ENCODE data around the gene ZWILCH. TPM values are rescaled to one million over a fixed set of nuclear protein-coding genes. Genes with fewer than 3 reads are reported as not detected.

The ZWILCH gene
- polyA plus RNA-seq, 1 of the 3 experiments (the other 2 are of a cell fraction): 8.2 TPM

GRCh38 chr15:66567897-66568296, 62.8 kb downstream of the ZWILCH start (continued):
- TF ChIP-seq NRF1 (IDR thresholded peaks at IDR 0.05; ENCODE audit: low read depth, low read length): no peak
- TF ChIP-seq RXRA (IDR thresholded peaks at IDR 0.05; ENCODE audit: borderline replicate concordance, low read depth): no peak
- no peak for TF ChIP-seq CHD2 (IDR thresholded peaks at IDR 0.05; ENCODE audit: low read length, partially characterized antibody)
- TF ChIP-seq FOXJ3 (CRISPR knock-in tag; IDR thresholded peaks at IDR 0.05): no peak

- Histone ChIP-seq H3K4me2 (no peak overlapping the region), H4K20me1 (ENCODE audit: insufficient read depth) (no peaks in the 10 kb centered on the region), H3K27me3 (ENCODE audit: insufficient read depth) (no peaks in the 10 kb centered on the region), H2AFZ (ENCODE audit: low read depth) (no peak overlapping the region), H3K27ac (ENCODE audit: low read depth in 2 of 2, low read length in 1 of 2) (no peak overlapping the region), H3K9ac (no peak overlapping the region), H3K9me3 (no peaks in the 10 kb centered on the region), H3K9me2 (no peaks in the 10 kb centered on the region), H3K4me1 (ENCODE audit: control insufficient read depth in 1 of 2, insufficient read depth in 2 of 2, low read depth in 1 of 2, low read length in 1 of 2) (peaks cover 3 to 8% of the 10 kb centered on the region in 2 experiments; a peak in 2 of 4 replicates), H3K79me2 (ENCODE audit: insufficient read depth) (no peaks in the 10 kb centered on the region), H3K4me3 (ENCODE audit: low read depth in 2 of 2, low read length in 1 of 2) (no peak overlapping the region), H3K36me3 (replicated peaks in 1 of 2; ENCODE audit: control insufficient read depth in 1 of 2, insufficient read depth in 2 of 2, low read length in 1 of 2) (no peaks in the 10 kb centered on the region), H3F3A (replicated peaks; ENCODE audit: insufficient read depth) (no peaks in the 10 kb centered on the region)
- CTCF ChIA-PET: interaction anchor here (0.7 kb wide), 1 partner anchor 9 kb away, joined by 3 read pairs; no protein-coding TSS in a partner anchor
- TF ChIP-seq GATA2 (CRISPR knock-in tag; IDR thresholded peaks at IDR 0.05): no peak
- DNase-seq: no peak
- POLR2A ChIA-PET: no interaction called here
- WGBS (ENCODE audit: low lambda C conversion rate): 82% methylated on average over 4 of the region's 9 CpGs
Observed at GRCh38 chr15:66569461-66570137, 64.5 kb downstream of the ZWILCH start.

GRCh38 chr15:66570327-66570726, 65.2 kb downstream of the ZWILCH start:
- H3K4me3 ChIP-seq (ENCODE audit: low read depth in 2 of 2, low read length in 1 of 2): no peak overlapping the region
- no peaks in the 10 kb centered on the region for H3F3A ChIP-seq (replicated peaks; ENCODE audit: insufficient read depth)
- no peak for DNase-seq
- H3K9ac ChIP-seq: no peak overlapping the region
- CTCF ChIA-PET: interaction anchor here (0.7 kb wide), 1 partner anchor 8 kb away, joined by 3 read pairs; no protein-coding TSS in a partner anchor
- no peak for TF ChIP-seq ZBTB33 (IDR thresholded peaks at IDR 0.05; ENCODE audit: borderline replicate concordance, low read depth)
- no peak for TF ChIP-seq RFX5 (IDR thresholded peaks at IDR 0.05; ENCODE audit: low read length)
- no peak for TF ChIP-seq SIN3A (IDR thresholded peaks at IDR 0.05; ENCODE audit: borderline replicate concordance, low read depth, low read length)
- no peak for TF ChIP-seq RCOR1 (IDR thresholded peaks at IDR 0.05; ENCODE audit: low read length)
- TF ChIP-seq FOXM1 (IDR thresholded peaks at IDR 0.05; ENCODE audit: low read depth): no peak
- TF ChIP-seq CTCF (IDR thresholded peaks at IDR 0.05): no peak
- TF ChIP-seq TEAD4 (IDR thresholded peaks at IDR 0.05; ENCODE audit: borderline replicate concordance, insufficient read depth): no peak
- TF ChIP-seq ELF1 (IDR thresholded peaks at IDR 0.05): no peak
- no peak for TF ChIP-seq MAX (IDR thresholded peaks at IDR 0.05; ENCODE audit: low read depth)
- TF ChIP-seq TCF12 (IDR thresholded peaks at IDR 0.05): no peak
- no peak for TF ChIP-seq IRF3 (IDR thresholded peaks at IDR 0.05; ENCODE audit: low read depth, low read length)
- TF ChIP-seq SMC3 (IDR thresholded peaks at IDR 0.05; ENCODE audit: low read depth, low read length): no peak
- no peak for TF ChIP-seq GATA2 (CRISPR knock-in tag; IDR thresholded peaks at IDR 0.05)
- TF ChIP-seq GABPA (IDR thresholded peaks at IDR 0.05; ENCODE audit: low read depth): no peak
- no peak for TF ChIP-seq EP300 (IDR thresholded peaks at IDR 0.05; ENCODE audit: borderline replicate concordance in 1 of 2, low read depth in 1 of 2, low read length in 1 of 2)
- TF ChIP-seq NFIC (IDR thresholded peaks at IDR 0.05; ENCODE audit: borderline replicate concordance): no peak
- H3K9me3 ChIP-seq: no peaks in the 10 kb centered on the region
- peaks cover 3 to 6% of the 10 kb centered on the region in 2 experiments; a peak in 2 of 4 replicates for H3K4me1 ChIP-seq (ENCODE audit: control insufficient read depth in 1 of 2, insufficient read depth in 2 of 2, low read depth in 1 of 2, low read length in 1 of 2)
- no peaks in the 10 kb centered on the region for H3K9me2 ChIP-seq
- H2AFZ ChIP-seq (ENCODE audit: low read depth): no peak overlapping the region
- H3K4me2 ChIP-seq: no peak overlapping the region
- no peaks in the 10 kb centered on the region for H4K20me1 ChIP-seq (ENCODE audit: insufficient read depth)
- POLR2A ChIA-PET: no interaction called here
- H3K27ac ChIP-seq (ENCODE audit: low read depth in 2 of 2, low read length in 1 of 2): no peak overlapping the region
- H3K36me3 ChIP-seq (replicated peaks in 1 of 2; ENCODE audit: control insufficient read depth in 1 of 2, insufficient read depth in 2 of 2, low read length in 1 of 2): no peaks in the 10 kb centered on the region
- H3K27me3 ChIP-seq (ENCODE audit: insufficient read depth): no peaks in the 10 kb centered on the region
- H3K79me2 ChIP-seq (ENCODE audit: insufficient read depth): no peaks in the 10 kb centered on the region
- WGBS (ENCODE audit: low lambda C conversion rate): 22% methylated on average over 1 of the region's 3 CpGs
